GM12878 (cell line): Measurements from ENCODE around the gene SLC25A28. TPM values are rescaled to one million over a fixed set of nuclear protein-coding genes. Genes with fewer than 3 reads are reported as not detected.

Source experiments
- ATAC-seq: fragments of 200-7000 bp; cut with Tn5 transposase; 3 replicates; pipeline ENCODE4 v1.9.1; 2020; ENCODE audit warnings: mild to moderate bottlenecking, moderate library complexity
- BruUV-seq: library from RNA; stranded (reverse); fragments of 400-500 nt; replicated peaks from 2 replicates; lab custom pipeline; 2021; lab: Mats Ljungman, UMichigan
- CTCF ChIA-PET: fragments of 300-600 bp; sonication (Branson Sonifier 250); formaldehyde crosslinking; extraction: SDS; loops from one replicate; lab custom pipeline; 2021; ENCODE audit warnings: inconsistent platforms; lab: Yijun Ruan, JAX
- POLR2A ChIA-PET: fragments of 350-600 bp; formaldehyde crosslinking; extraction: SDS; loops from one replicate; lab custom pipeline; 2021; ENCODE audit warnings: inconsistent platforms; lab: Charles Lee
- RAD21 ChIA-PET: fragments of 300-600 bp; sonication (Branson Sonifier 250); formaldehyde crosslinking; loops from one replicate; lab custom pipeline; 2023; ENCODE audit warnings: antibody characterized with exemption; ENCODE audit not compliant: unreplicated experiment; lab: Charles Lee
- SMC1A ChIA-PET: fragments of 300-600 bp; sonication (Branson Sonifier 250); formaldehyde crosslinking; loops from one replicate; lab custom pipeline; 2023; ENCODE audit not compliant: unreplicated experiment, uncharacterized antibody; lab: Charles Lee
- DNase-seq: peaks from one replicate; pipeline ENCODE4 v3.0.0-alpha.2; 2011; ENCODE audit warnings: low read depth, low spot score
- FAIRE-seq: peaks from 3 replicates; lab custom pipeline; 2011; peaks lifted over from hg19 to GRCh38; lab: Jason Lieb, UNC
- H2AFZ ChIP-seq: 2 replicates; pipeline ENCODE4 v1.6.0; 2011; ENCODE audit warnings: low read depth, low read length, control low read depth; ENCODE audit not compliant: control insufficient read depth
- H3K27ac ChIP-seq: 2 replicates; pipeline ENCODE4 v1.5.1; 2011; ENCODE audit warnings: control low read depth; ENCODE audit not compliant: control insufficient read depth, insufficient read depth
- H3K27me3 ChIP-seq, 2 experiments: replicated peaks in 1 of 2; 2 replicates each; pipeline versions ENCODE4 v1.6.0 to v1.6.1; 2011; ENCODE audit warnings: low read length in 1 of 2; ENCODE audit not compliant: control insufficient read depth in 2 of 2, insufficient read depth in 2 of 2
- H3K36me3 ChIP-seq, 2 experiments: 2 replicates each; pipeline ENCODE4 v1.5.1; 2011; ENCODE audit warnings: low read length in 1 of 2; ENCODE audit not compliant: control insufficient read depth in 2 of 2, insufficient read depth in 2 of 2
- H3K4me1 ChIP-seq: 2 replicates; pipeline ENCODE4 v1.6.1; 2011; ENCODE audit warnings: mild to moderate bottlenecking, low read length, moderate library complexity, mixed read lengths; ENCODE audit not compliant: control insufficient read depth, insufficient read depth
- H3K4me2 ChIP-seq: 2 replicates; pipeline ENCODE4 v1.6.0; 2011; ENCODE audit warnings: control low read depth; ENCODE audit not compliant: control insufficient read depth, insufficient read depth
- H3K4me3 ChIP-seq: fragments of 200-600 bp; sonication (generic); 2 replicates; pipeline ENCODE4 v1.5.1; 2016
- H3K79me2 ChIP-seq: 2 replicates; pipeline ENCODE4 v1.6.0; 2011; ENCODE audit warnings: low read length; ENCODE audit not compliant: control insufficient read depth, insufficient read depth
- H3K9ac ChIP-seq: 2 replicates; pipeline ENCODE4 v1.8.0; 2011; ENCODE audit warnings: low read length, control low read depth, mixed read lengths; ENCODE audit not compliant: control insufficient read depth, insufficient read depth
- H3K9me3 ChIP-seq: replicated peaks from 3 replicates; pipeline ENCODE4 v1.5.1; 2011; ENCODE audit warnings: mild to moderate bottlenecking, low read length; ENCODE audit not compliant: control insufficient read depth, insufficient read depth
- H4K20me1 ChIP-seq: 2 replicates; pipeline ENCODE4 v1.6.0; 2011; ENCODE audit not compliant: control insufficient read depth, insufficient read depth
- CREB1 ChIP-seq: IDR thresholded peaks from 2 replicates; pipeline ENCODE4 v1.6.1; 2012; ENCODE audit warnings: low read depth, mild to moderate bottlenecking, inconsistent platforms
- ETV6 ChIP-seq, 2 experiments: fragments of 450-650 bp in 1 of 2; IDR thresholded peaks in 1 of 2; conservative IDR thresholded peaks in 1 of 2; 2 replicates each; pipeline ENCODE4 v1.6.1; 2014; ENCODE audit warnings: antibody characterized with exemption in 1 of 2, borderline replicate concordance in 1 of 2, low read depth in 1 of 2, mild to moderate bottlenecking in 1 of 2, moderate library complexity in 1 of 2
- NFXL1 ChIP-seq: fragments of 450-650 bp; IDR thresholded peaks from 2 replicates; pipeline ENCODE4 v1.6.1; 2017; ENCODE audit warnings: antibody characterized with exemption, mild to moderate bottlenecking, borderline replicate concordance
- NR2C2 ChIP-seq: IDR thresholded peaks from 2 replicates; pipeline ENCODE4 v1.6.1; 2011; ENCODE audit warnings: borderline replicate concordance, low read depth; ENCODE audit not compliant: control insufficient read depth, insufficient read length
- NR2F1 ChIP-seq: fragments of 450-650 bp; conservative IDR thresholded peaks from 2 replicates; pipeline ENCODE4 v1.6.1; 2017; ENCODE audit warnings: mild to moderate bottlenecking
- POLR2A ChIP-seq: IDR thresholded peaks from 2 replicates; pipeline ENCODE4 v1.6.1; 2011; ENCODE audit warnings: low read depth, mild to moderate bottlenecking, low read length
- POLR2AphosphoS5 ChIP-seq: IDR thresholded peaks from 2 replicates; pipeline ENCODE4 v1.6.1; 2011; ENCODE audit warnings: mild to moderate bottlenecking, low read length, inconsistent platforms
- RAD51 ChIP-seq: fragments of 450-650 bp; IDR thresholded peaks from 2 replicates; pipeline ENCODE4 v1.6.1; 2016; ENCODE audit warnings: moderate library complexity, mild to moderate bottlenecking, inconsistent platforms
- WGBS: methylation state at CpG from one replicate; pipeline ENCODE4 v1.1.6; 2016; ENCODE audit warnings: low lambda C conversion rate; ENCODE audit not compliant: insufficient replicate concordance, insufficient coverage; ENCODE audit errors: missing lambda C conversion rate; 5-methylcytosine and 5-hydroxymethylcytosine counted together
- in situ Hi-C: fragments of 300-500 bp; cut with MboI; formaldehyde crosslinking; loops from 9 replicates; pipeline ENCODE4 v1.14.3; 2018; ENCODE audit warnings: mixed read lengths
- intact Hi-C: fragments of 100-400 bp; cut with micrococcal nuclease; formaldehyde crosslinking; loops from one replicate; pipeline ENCODE4 v1.14.2; 2022; ENCODE audit not compliant: unreplicated experiment
- polyA plus RNA-seq, 11 experiments: library from polyadenylated mRNA; depleted of rRNA in 4 of 11; unstranded in 6 of 11; stranded (reverse) in 5 of 11; fragments of >200 nt; fragmentation: Nextera tagmentation in 4 of 11; fragmentation: Illumina TruSeq in 1 of 11; extraction: Ambion mirVana in 4 of 11; extraction: Trizol in 1 of 11; gene quantifications; 1 replicate in 1 of 11; 2 replicates in 10 of 11; pipeline versions ENCODE4 v1.2.1 to v1.2.3, GENCODE V29; 2011 to 2016; ENCODE audit warnings: inconsistent platforms in 2 of 11, missing spikeins in 2 of 11, low read depth in 1 of 11
- total RNA-seq, 4 experiments: library from RNA; depleted of rRNA in 3 of 4; stranded (reverse); fragments of >200 nt in 3 of 4; fragmentation: Illumina TruSeq in 1 of 4; extraction: Trizol in 1 of 4; gene quantifications; 2 replicates each; pipeline versions ENCODE4 v1.2.1 to v1.2.3, GENCODE V29; 2013 to 2021
- TF ChIP-seq, protein P1 (sequence below): fragments of 450-650 bp; IDR thresholded peaks from 2 replicates; pipeline ENCODE4 v1.6.1; 2017; ENCODE audit warnings: mild to moderate bottlenecking, moderate library complexity
- TF ChIP-seq, protein P2 (sequence below): IDR thresholded peaks from 2 replicates; pipeline ENCODE4 v1.6.1; 2011; ENCODE audit warnings: borderline replicate concordance, low read depth, mild to moderate bottlenecking, moderate library complexity, low read length; ENCODE audit not compliant: insufficient read depth, poor library complexity, severe bottlenecking
- TF ChIP-seq, protein P3 (sequence below): fragments of 450-650 bp; IDR thresholded peaks from 2 replicates; pipeline ENCODE4 v1.6.1; 2018; ENCODE audit warnings: mild to moderate bottlenecking, low read depth, moderate library complexity; ENCODE audit not compliant: partially characterized antibody
- TF ChIP-seq, protein P4 (sequence below): fragments of 450-650 bp; IDR thresholded peaks from 2 replicates; pipeline ENCODE4 v1.6.1; 2017; ENCODE audit warnings: low read depth, mild to moderate bottlenecking, moderate library complexity

SLC25A28 gene
- total and polyA plus RNA-seq, 10 of the 15 experiments (the other 5 are each of a cell fraction or from before 2014, with no cell fraction given): 7.5 to 47.8 (median 24.9) TPM

DNA sequence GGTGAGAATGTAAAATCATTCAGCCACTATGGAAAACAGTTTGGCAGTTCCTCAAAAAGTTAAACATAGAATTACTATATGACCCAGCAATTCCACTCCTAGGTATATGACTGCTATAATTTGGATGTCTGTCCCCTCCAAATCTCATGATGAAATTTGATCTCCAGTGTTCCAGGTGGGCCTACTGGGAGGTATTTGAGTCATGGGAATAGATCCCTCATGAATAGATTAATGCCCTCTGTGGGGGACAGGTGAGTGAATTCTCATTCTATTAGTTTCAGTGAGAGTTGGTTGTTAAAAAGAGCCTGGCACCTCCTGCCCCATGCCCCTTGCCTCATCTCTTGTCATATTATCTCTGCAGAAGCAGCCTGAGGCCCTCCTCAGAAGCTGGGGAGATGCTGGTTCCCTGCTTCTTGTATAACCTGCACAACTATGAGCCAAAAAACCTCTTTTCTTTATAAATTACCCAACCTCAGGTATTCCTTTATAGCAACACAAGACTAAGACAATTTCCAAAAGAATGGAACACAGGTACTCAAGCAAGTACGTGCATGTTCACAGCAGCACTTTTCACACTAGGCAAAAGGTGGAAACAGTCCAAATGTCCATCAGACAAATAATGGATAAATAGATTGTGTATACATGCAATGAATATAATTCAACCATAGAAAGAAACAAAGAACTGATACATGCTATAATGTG is 8.8 kb upstream of the SLC25A28 start:
- Histone ChIP-seq H3K4me3 (no peak overlapping the region), H3K27ac (no peak overlapping the region), H3K27me3 (no peaks in the 10 kb centered on the region), H3K9me3 (no peaks in the 10 kb centered on the region), H4K20me1 (no peaks in the 10 kb centered on the region), H3K36me3 (no peaks in the 10 kb centered on the region), H3K4me1 (peaks cover 7% of the 10 kb centered on the region), H3K9ac (no peak overlapping the region), H3K4me2 (no peak overlapping the region), H3K79me2 (no peaks in the 10 kb centered on the region), H2AFZ (no peak overlapping the region)
- in situ Hi-C loops: loop anchor here (5.0 kb wide), 1 partner anchor 83 kb away; no protein-coding TSS in a partner anchor
- RAD21 ChIA-PET: interaction anchor here (1.5 kb wide), 1 partner anchor 10 kb away, joined by 4 read pairs; no protein-coding TSS in a partner anchor
- BruUV-seq: no TSS peak
- SMC1A ChIA-PET: interaction anchor here (1.0 to 1.4 kb wide), 2 partner anchors 12 to 78 kb away, joined by 3 to 5 read pairs; no protein-coding TSS in a partner anchor
- no peak for ATAC-seq
- POLR2A ChIA-PET: no interaction called here
- no peak for DNase-seq
- FAIRE-seq: no peak
- 97% methylated on average over 1 of the region's 1 CpG for WGBS
- CTCF ChIA-PET: interaction anchor here (0.6 to 3.5 kb wide), 3 partner anchors 17 to 82 kb away, joined by 4 to 34 read pairs (median 5); no protein-coding TSS in a partner anchor
- intact Hi-C loops: no loop called here
- TF ChIP-seq ETV6 (conservative IDR thresholded peaks at IDR 0.05 in 1 of 2, IDR thresholded peaks at IDR 0.05 in 1 of 2; ENCODE audit: borderline replicate concordance in 1 of 2, low read depth in 1 of 2): no peak
- TF ChIP-seq POLR2A: no peak
- TF ChIP-seq, protein P1, sequence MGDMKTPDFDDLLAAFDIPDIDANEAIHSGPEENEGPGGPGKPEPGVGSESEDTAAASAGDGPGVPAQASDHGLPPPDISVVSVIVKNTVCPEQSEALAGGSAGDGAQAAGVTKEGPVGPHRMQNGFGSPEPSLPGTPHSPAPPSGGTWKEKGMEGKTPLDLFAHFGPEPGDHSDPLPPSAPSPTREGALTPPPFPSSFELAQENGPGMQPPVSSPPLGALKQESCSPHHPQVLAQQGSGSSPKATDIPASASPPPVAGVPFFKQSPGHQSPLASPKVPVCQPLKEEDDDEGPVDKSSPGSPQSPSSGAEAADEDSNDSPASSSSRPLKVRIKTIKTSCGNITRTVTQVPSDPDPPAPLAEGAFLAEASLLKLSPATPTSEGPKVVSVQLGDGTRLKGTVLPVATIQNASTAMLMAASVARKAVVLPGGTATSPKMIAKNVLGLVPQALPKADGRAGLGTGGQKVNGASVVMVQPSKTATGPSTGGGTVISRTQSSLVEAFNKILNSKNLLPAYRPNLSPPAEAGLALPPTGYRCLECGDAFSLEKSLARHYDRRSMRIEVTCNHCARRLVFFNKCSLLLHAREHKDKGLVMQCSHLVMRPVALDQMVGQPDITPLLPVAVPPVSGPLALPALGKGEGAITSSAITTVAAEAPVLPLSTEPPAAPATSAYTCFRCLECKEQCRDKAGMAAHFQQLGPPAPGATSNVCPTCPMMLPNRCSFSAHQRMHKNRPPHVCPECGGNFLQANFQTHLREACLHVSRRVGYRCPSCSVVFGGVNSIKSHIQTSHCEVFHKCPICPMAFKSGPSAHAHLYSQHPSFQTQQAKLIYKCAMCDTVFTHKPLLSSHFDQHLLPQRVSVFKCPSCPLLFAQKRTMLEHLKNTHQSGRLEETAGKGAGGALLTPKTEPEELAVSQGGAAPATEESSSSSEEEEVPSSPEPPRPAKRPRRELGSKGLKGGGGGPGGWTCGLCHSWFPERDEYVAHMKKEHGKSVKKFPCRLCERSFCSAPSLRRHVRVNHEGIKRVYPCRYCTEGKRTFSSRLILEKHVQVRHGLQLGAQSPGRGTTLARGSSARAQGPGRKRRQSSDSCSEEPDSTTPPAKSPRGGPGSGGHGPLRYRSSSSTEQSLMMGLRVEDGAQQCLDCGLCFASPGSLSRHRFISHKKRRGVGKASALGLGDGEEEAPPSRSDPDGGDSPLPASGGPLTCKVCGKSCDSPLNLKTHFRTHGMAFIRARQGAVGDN: no peak
- TF ChIP-seq, protein P2, sequence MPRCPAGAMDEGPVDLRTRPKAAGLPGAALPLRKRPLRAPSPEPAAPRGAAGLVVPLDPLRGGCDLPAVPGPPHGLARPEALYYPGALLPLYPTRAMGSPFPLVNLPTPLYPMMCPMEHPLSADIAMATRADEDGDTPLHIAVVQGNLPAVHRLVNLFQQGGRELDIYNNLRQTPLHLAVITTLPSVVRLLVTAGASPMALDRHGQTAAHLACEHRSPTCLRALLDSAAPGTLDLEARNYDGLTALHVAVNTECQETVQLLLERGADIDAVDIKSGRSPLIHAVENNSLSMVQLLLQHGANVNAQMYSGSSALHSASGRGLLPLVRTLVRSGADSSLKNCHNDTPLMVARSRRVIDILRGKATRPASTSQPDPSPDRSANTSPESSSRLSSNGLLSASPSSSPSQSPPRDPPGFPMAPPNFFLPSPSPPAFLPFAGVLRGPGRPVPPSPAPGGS: no peak
- TF ChIP-seq, protein P3, sequence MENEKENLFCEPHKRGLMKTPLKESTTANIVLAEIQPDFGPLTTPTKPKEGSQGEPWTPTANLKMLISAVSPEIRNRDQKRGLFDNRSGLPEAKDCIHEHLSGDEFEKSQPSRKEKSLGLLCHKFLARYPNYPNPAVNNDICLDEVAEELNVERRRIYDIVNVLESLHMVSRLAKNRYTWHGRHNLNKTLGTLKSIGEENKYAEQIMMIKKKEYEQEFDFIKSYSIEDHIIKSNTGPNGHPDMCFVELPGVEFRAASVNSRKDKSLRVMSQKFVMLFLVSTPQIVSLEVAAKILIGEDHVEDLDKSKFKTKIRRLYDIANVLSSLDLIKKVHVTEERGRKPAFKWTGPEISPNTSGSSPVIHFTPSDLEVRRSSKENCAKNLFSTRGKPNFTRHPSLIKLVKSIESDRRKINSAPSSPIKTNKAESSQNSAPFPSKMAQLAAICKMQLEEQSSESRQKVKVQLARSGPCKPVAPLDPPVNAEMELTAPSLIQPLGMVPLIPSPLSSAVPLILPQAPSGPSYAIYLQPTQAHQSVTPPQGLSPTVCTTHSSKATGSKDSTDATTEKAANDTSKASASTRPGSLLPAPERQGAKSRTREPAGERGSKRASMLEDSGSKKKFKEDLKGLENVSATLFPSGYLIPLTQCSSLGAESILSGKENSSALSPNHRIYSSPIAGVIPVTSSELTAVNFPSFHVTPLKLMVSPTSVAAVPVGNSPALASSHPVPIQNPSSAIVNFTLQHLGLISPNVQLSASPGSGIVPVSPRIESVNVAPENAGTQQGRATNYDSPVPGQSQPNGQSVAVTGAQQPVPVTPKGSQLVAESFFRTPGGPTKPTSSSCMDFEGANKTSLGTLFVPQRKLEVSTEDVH: no peak
- TF ChIP-seq NR2C2: no peak
- no peak for TF ChIP-seq NR2F1
- no peak for TF ChIP-seq CREB1
- TF ChIP-seq NFXL1: no peak
- TF ChIP-seq, protein P4, sequence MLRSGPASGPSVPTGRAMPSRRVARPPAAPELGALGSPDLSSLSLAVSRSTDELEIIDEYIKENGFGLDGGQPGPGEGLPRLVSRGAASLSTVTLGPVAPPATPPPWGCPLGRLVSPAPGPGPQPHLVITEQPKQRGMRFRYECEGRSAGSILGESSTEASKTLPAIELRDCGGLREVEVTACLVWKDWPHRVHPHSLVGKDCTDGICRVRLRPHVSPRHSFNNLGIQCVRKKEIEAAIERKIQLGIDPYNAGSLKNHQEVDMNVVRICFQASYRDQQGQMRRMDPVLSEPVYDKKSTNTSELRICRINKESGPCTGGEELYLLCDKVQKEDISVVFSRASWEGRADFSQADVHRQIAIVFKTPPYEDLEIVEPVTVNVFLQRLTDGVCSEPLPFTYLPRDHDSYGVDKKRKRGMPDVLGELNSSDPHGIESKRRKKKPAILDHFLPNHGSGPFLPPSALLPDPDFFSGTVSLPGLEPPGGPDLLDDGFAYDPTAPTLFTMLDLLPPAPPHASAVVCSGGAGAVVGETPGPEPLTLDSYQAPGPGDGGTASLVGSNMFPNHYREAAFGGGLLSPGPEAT: no peak
- no peak for TF ChIP-seq RAD51
- TF ChIP-seq POLR2AphosphoS5: no peak
